NCI-H446 (cell line): Measurements from ENCODE around the gene PCDHGA1.

Experiments used
- DNase-seq, 2 experiments: peaks; one replicate each; lab custom pipeline; 2025; lab: John Stamatoyannopoulos, UW

Gene PCDHGA1

GRCh38 chr5:141534492-141535213, 204.3 kb downstream of the PCDHGA1 start:
- DNase-seq = no peak

DNA sequence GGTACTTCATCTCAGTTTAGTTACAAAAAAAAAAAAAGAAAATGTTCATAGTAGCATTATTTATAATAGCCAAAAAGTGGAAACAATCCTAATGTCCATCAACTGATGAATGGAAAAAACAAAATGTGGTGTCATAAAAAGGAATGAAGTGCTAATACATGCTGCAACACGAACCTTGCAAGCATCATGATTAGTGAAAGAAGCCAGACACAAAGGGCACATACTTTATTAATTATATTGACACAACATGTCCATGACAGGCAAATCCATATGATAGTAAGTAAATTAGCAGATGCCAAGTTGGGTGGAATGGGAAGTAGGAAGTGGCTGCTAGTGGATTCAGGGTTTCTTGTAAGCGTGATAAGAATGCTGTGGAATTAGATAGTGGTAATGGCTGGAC, 212.7 kb downstream of the PCDHGA1 start:
- no peak for DNase-seq

DNA sequence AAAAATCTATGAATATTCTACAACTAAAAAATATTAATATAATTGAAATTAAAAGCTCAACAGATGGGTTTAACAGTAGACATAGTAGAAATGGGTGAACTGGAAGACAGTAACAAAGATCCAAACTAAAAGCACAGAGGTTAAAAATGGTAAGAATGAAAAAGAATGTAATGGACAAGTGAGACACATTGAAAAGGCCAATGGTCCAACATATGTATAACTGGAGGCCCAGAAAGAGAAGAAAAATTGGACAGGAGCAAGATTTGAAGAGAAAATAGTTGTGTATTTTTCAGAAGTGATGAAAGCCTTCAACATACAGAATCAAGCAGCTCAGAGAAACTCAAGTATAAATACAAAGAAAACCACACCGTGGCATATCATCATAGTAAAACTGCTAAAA, 217.2 kb downstream of the PCDHGA1 start:
- no peak for DNase-seq

- DNase-seq = no peak
These were observed 217.6 kb downstream of the PCDHGA1 start for GRCh38 chr5:141547921-141548320.

GRCh38 chr5:141557681-141558136, 227.4 kb downstream of the PCDHGA1 start:
- DNase-seq = peak; percentile 53 to 87

- DNase-seq = no peak
These were observed 227.8 kb downstream of the PCDHGA1 start for GRCh38 chr5:141558150-141558549.

DNA sequence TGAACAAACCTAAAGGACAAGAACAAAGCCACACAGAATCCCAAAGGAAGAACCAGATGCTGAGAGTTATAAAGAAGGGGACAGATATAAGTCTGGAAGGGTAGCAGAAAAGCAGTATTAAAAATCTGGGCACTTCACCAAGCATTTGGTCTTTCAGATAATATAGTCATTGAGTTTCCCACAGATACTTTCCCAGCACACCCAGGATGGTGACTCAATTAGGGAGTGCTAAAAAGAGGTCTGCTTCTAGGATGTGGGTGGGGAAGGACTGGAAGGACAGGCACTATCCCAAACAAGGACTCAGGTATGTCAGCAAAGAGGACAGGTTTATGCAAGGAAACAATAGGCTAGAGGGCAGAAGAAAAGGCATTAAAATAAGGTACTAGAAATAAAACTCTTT, 229.1 kb downstream of the PCDHGA1 start:
- no peak for DNase-seq

DNA sequence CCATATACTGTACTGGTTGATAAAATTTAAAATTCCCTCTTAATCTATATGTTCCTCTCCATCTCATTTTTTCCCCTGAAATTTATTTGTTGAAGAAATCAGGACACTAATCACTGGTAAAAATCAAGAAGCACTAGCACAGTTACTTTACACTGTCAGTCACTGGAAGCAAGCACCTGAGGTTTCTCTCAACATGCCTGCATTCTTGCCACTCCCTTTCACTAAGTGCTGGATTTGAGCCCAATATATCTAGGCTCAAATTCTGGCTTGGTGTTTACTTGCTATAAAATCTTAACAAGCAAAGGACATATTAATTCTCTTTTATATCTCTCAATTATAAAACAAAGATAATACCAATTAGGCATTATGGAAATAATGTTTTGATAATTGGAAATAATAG, 229.8 kb downstream of the PCDHGA1 start:
- DNase-seq = peak; percentile 73 to 78

- DNase-seq = peak; percentile 91 to 95
These were observed 230.6 kb downstream of the PCDHGA1 start for GRCh38 chr5:141560725-141561483.
